T-helper 1 cell (primary cell): ENCODE measurements around the gene BACE1.
"Not testable (repeated sequence)": the region's sequence is repeated elsewhere in the genome, so short reads cannot be mapped to it uniquely, and the experiment has no call there.

Experiments used
- DNase-seq, 5 donors: peaks; one replicate each; pipeline ENCODE4 v3.0.0-alpha.2; 2012 to 2020

Gene BACE1

GRCh38 chr11:117272175-117272574, 43.9 kb downstream of the BACE1 start:
- DNase-seq: not testable (repeated sequence)

DNA sequence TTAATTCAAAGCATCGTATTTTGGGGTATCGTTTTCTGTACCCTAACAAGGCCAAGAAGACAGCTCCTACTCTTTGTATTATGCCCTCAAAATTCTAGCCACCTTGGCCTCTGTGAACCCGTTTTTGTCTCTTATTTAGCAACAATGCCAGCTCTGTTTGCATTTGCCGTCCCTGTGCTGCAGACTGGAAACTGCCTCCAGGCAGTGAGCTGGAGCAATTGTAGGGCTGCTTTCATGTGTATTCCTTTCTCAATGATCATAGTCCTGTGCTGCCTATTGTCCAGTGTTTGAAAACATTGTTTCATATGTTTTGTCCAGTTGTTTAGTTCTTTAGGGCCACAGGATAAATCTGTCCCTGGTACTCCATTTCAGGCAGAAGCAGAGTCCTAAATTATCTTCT, 44.8 kb downstream of the BACE1 start:
- DNase-seq: no peak

DNA sequence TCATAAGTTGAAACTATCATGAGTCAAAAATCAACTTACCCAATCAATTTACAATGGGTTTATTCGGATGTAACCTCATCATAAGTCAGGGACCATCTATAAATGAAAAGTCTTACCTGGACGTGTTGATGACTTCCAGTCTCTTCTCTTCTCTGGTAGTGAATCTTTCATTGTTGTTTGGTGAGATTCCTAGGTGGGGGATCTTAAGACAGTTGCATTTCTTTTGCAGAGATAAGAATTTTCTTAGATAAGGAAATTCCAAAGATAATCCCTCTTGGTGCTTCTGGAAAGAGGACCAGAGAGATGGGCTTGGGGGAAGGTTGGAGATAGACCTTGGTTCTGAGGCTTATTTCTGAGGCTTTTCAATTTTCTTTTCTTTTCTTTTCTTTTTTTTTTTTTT, 46.2 kb downstream of the BACE1 start:
- no peak for DNase-seq

DNA sequence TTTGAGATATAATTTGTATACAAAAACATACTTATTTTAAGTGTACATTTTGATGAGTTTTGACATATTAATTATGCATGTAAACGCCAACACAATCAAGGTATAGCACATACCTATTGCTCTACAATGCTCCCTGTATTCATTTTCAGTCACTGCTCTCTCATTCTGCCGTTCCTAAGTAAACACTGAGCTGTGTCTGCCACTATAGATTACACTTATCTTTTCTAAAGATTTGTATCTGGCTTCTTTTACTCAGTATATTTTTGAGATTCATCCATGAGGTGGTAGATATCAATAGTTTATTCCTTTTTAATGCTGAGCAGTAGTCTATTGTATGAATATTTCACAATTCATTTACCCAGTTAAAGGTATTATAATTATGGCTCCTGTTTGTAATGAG, 50.3 kb downstream of the BACE1 start:
- DNase-seq: no peak

GRCh38 chr11:117264624-117265323, 51.3 kb downstream of the BACE1 start:
- DNase-seq: not testable (repeated sequence)

GRCh38 chr11:117259417-117259816, 56.6 kb downstream of the BACE1 start:
- DNase-seq: no peak

DNA sequence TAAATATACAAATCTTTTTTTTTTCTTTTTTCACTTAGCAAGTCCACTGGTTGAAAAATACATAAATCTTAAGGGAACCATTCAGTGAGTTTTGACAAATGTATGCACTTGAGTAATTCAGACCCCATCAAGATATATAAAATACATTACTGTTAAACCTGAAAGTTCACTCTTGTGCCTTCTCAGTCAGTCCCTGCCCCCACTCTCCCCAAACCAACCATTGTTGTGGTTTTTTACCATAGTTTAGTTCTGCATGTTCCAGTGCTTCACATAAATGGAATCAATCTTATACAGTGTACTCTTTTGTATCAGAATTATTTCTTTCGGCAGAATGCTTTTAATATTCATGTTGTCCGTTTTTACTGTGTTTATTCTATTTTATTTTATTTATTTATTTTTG, 57.5 kb downstream of the BACE1 start:
- no peak for DNase-seq

- no peak for DNase-seq
Observed at GRCh38 chr11:117256573-117256972, 59.5 kb downstream of the BACE1 start.

DNA sequence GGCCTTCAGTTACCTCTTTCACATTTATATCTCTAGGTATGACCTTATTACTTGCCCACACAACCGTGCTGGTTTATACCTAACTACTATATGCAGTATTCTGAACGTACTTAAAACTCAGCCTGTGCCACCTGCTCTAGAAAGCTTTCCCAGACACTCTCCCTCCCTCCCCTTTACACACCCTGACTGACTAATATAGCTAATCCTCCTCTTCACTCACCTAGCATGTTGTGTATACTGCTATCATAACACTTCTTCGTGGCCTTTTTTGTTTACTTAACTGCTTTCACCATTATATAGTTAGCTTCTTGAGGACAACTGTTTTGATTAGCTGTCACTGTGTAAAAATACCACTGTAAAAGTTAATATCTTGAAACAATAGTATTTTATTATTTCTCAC, 60.1 kb downstream of the BACE1 start:
- no peak for DNase-seq

- DNase-seq: no peak
Observed at GRCh38 chr11:117251506-117251905, 64.5 kb downstream of the BACE1 start.

DNA sequence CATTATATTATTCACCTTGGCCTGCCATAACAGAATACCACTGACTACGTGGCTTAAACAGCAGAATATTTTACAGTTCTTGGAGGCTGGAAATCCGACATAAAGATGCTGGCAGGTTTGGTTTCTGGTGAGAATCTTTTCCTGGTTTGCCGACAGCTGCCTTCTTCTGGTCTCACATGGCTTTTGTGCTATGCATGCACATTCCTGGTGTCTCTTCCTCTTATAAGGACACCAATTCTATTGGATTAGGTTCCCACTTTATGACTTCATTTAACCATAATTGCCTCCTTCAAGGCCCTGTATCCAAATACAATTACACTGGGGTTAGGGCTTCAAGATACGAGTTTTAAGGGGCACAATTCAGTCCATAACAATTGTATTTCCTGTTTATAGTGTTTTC, 66.5 kb downstream of the BACE1 start:
- no peak for DNase-seq

DNA sequence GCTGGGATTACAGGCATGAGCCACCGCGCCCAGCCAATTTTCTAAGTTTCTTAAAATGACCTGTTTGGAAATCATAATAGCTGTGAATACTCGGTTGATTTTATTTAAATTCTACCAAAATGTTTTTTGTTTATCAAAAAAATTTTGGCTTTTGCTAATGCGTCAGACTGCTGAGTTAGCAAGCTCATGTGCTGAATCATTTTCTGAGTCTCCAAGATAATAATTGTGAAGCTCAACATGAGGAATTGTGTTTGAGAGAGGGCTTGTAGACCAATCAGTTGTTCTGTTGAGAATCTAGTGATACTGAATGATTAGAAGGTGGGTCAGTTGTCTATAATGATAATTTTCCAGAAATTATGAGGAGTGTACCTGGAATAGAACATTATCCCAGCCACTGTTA, 67.7 kb downstream of the BACE1 start:
- DNase-seq: no peak

DNA sequence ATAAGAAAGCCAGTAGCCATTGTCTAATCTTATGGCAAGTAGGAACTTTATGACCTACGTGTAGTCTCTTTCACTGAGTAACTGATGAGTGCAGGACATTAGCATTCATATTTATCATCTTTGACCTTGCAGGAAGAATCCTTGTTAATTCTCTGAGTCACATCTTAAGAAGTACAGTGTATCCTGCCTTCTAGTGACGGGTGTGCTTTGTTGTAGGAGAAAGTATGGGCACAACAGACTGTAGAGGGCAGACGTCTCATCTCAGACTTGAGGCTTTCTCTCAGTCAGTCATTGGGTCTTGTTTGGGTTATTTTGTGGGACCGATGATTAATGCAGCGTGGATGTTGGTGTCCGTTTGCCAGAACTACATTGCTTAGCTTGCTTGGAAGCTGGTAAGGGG, 76.8 kb downstream of the BACE1 start:
- no peak for DNase-seq

DNA sequence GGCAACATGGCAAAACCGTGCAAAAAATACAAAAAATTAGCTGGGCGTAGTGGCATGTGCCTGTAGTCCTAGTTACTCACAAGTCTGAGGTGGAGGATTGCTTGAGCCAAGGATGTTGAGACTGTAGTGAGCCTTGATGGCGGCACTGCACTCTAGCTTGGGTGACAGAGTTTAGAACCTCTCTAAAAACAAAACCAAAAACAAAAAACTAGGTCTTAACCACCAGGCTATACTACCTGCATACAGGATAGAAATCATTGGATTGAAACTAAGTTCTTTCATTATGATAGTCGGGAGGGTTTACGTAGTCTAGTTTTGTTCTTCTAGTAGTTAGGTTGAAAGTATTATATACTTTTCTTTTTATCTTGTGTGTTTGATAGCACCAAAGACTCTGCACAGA, 77.8 kb downstream of the BACE1 start:
- DNase-seq: no peak
